HuH-7 (cell line): ENCODE results near the gene ZNF474.
"Not testable (repeated sequence)": the region's sequence is repeated elsewhere in the genome, so short reads cannot be mapped to it uniquely, and the experiment has no call there.

ENCODE experiments used
- DNase-seq: peaks from one replicate; pipeline ENCODE4 v3.0.0; 2011; ENCODE audit warnings: low spot score

The ZNF474 gene

GRCh38 chr5:122129306-122129705 is at the start of gene ZNF474:
TSS of gene ZNF474 (plus strand) at chr5:122129546. CDS start at chr5:122151991, 22,445 bp downstream.
- DNase-seq, result no peak

GRCh38 chr5:122081541-122081940 is 47.8 kb upstream of the ZNF474 start:
- no peak for DNase-seq

- DNase-seq, result no peak
These were observed 45.8 kb upstream of the ZNF474 start for GRCh38 chr5:122083535-122083934.

GRCh38 chr5:122085041-122085440 is 44.3 kb upstream of the ZNF474 start:
- DNase-seq, result no peak

GRCh38 chr5:122089096-122090013 is 40.0 kb upstream of the ZNF474 start:
- DNase-seq, result no peak

GRCh38 chr5:122091936-122092600 is 37.3 kb upstream of the ZNF474 start:
- no peak for DNase-seq

GRCh38 chr5:122093415-122094180 is 35.7 kb upstream of the ZNF474 start:
- no peak for DNase-seq

- DNase-seq, result not testable (repeated sequence)
These were observed 35.1 kb upstream of the ZNF474 start for GRCh38 chr5:122094251-122094650.

- DNase-seq, result no peak
These were observed 34.2 kb upstream of the ZNF474 start for GRCh38 chr5:122095158-122095557.

- no peak for DNase-seq
These were observed 32.0 kb upstream of the ZNF474 start for GRCh38 chr5:122097391-122097790.

- DNase-seq, result no peak
These were observed 30.1 kb upstream of the ZNF474 start for GRCh38 chr5:122099060-122099790.

- no peak for DNase-seq
These were observed 27.6 kb upstream of the ZNF474 start for GRCh38 chr5:122101636-122102285.

GRCh38 chr5:122102825-122103224 is 26.5 kb upstream of the ZNF474 start:
- no peak for DNase-seq

- no peak for DNase-seq
These were observed 23.4 kb upstream of the ZNF474 start for GRCh38 chr5:122105909-122106308.

GRCh38 chr5:122107016-122107415 is 22.3 kb upstream of the ZNF474 start:
- no peak for DNase-seq

- DNase-seq, result no peak
These were observed 18.4 kb upstream of the ZNF474 start for GRCh38 chr5:122110987-122111386.

GRCh38 chr5:122111460-122111859 is 17.9 kb upstream of the ZNF474 start:
- no peak for DNase-seq

GRCh38 chr5:122112063-122112462 is 17.3 kb upstream of the ZNF474 start:
- DNase-seq, result no peak

- no peak for DNase-seq
These were observed 16.4 kb upstream of the ZNF474 start for GRCh38 chr5:122112733-122113558.

- DNase-seq, result no peak
These were observed 14.8 kb upstream of the ZNF474 start for GRCh38 chr5:122114501-122114900.
